IMR-90 (cell line): Measurements from ENCODE around the gene CUL1. TPM values are rescaled to one million over a fixed set of nuclear protein-coding genes. Genes with fewer than 3 reads are reported as not detected.

ENCODE experiments used
- ATAC-seq: fragments of 200-7000 bp; cut with Tn5 transposase; 2 replicates; pipeline ENCODE4 v1.9.1; 2020; ENCODE audit warnings: low read depth, mild to moderate bottlenecking, moderate library complexity
- BruUV-seq: library from RNA; stranded (reverse); fragments of 400-500 nt; replicated peaks from 2 replicates; lab custom pipeline; 2021; lab: Mats Ljungman, UMichigan
- CTCF ChIA-PET: fragments of 300-600 bp; formaldehyde crosslinking; extraction: SDS; loops from one replicate; lab custom pipeline; 2021; ENCODE audit warnings: antibody characterized with exemption; lab: Yijun Ruan, JAX
- POLR2A ChIA-PET: fragments of 300-600 bp; sonication (Branson Sonifier 250); formaldehyde crosslinking; loops from one replicate; lab custom pipeline; 2022; ENCODE audit warnings: antibody characterized with exemption; ENCODE audit not compliant: unreplicated experiment; lab: Charles Lee
- DNase-seq: peaks from one replicate; pipeline ENCODE4 v3.0.0; 2013
- H2AFZ ChIP-seq: replicated peaks from 2 replicates; pipeline ENCODE3; 2013; ENCODE audit warnings: low read length, mild to moderate bottlenecking; ENCODE audit not compliant: poor library complexity
- H2AK5ac ChIP-seq: 2 replicates; pipeline ENCODE4 v1.6.1; 2013; ENCODE audit warnings: low read depth, low read length, inconsistent platforms
- H2AK9ac ChIP-seq: replicated peaks from 2 replicates; pipeline ENCODE3; 2013; ENCODE audit warnings: mild to moderate bottlenecking, low read depth, low read length, moderate library complexity; ENCODE audit not compliant: poor library complexity
- H2BK120ac ChIP-seq: 2 replicates; pipeline ENCODE4 v1.6.1; 2013; ENCODE audit warnings: low read depth, low read length, inconsistent platforms
- H2BK15ac ChIP-seq: 3 replicates; pipeline ENCODE4 v1.6.1; 2013; ENCODE audit warnings: low read depth, low read length, inconsistent platforms
- H2BK20ac ChIP-seq: 2 replicates; pipeline ENCODE4 v1.6.1; 2013; ENCODE audit warnings: low read depth, mild to moderate bottlenecking, inconsistent platforms, low read length, moderate library complexity
- H2BK5ac ChIP-seq: 2 replicates; pipeline ENCODE4 v1.6.1; 2013; ENCODE audit warnings: mild to moderate bottlenecking, low read depth, low read length, inconsistent platforms; ENCODE audit not compliant: poor library complexity, severe bottlenecking
- H3K14ac ChIP-seq: replicated peaks from 2 replicates; pipeline ENCODE4 v1.6.1; 2013; ENCODE audit warnings: low read depth, low read length, inconsistent platforms
- H3K18ac ChIP-seq: 2 replicates; pipeline ENCODE4 v1.6.1; 2013; ENCODE audit warnings: low read depth, low read length, control low read depth
- H3K23ac ChIP-seq: 2 replicates; pipeline ENCODE4 v1.6.1; 2013; ENCODE audit warnings: low read depth, low read length, inconsistent platforms
- H3K27ac ChIP-seq: 2 replicates; pipeline ENCODE4 v1.5.1; 2013; ENCODE audit warnings: mild to moderate bottlenecking, control low read depth, low read length; ENCODE audit not compliant: insufficient read depth
- H3K27me3 ChIP-seq: 2 replicates; pipeline ENCODE4 v1.6.1; 2013; ENCODE audit warnings: low read length; ENCODE audit not compliant: control insufficient read depth, insufficient read depth
- H3K36me3 ChIP-seq: 2 replicates; pipeline ENCODE4 v1.6.1; 2013; ENCODE audit warnings: low read length, mixed read lengths; ENCODE audit not compliant: control insufficient read depth, insufficient read depth
- H3K4ac ChIP-seq: 2 replicates; pipeline ENCODE4 v1.6.1; 2013; ENCODE audit warnings: low read depth, low read length, inconsistent platforms
- H3K4me1 ChIP-seq: 2 replicates; pipeline ENCODE4 v1.6.1; 2013; ENCODE audit warnings: low read length, mixed read lengths; ENCODE audit not compliant: control insufficient read depth, insufficient read depth
- H3K4me2 ChIP-seq: 2 replicates; pipeline ENCODE4 v1.6.1; 2013; ENCODE audit warnings: low read depth, mild to moderate bottlenecking, control low read depth, low read length, moderate library complexity
- H3K4me3 ChIP-seq: 2 replicates; pipeline ENCODE4 v1.5.1; 2013; ENCODE audit warnings: low read depth, mild to moderate bottlenecking, control low read depth, low read length, moderate library complexity; ENCODE audit not compliant: insufficient read depth
- H3K56ac ChIP-seq: 2 replicates; pipeline ENCODE4 v1.6.1; 2013; ENCODE audit warnings: low read length, inconsistent platforms; ENCODE audit not compliant: insufficient read depth; ENCODE audit errors: extremely low read depth
- H3K79me1 ChIP-seq, 2 experiments: 2 replicates each; pipeline ENCODE4 v1.6.1; 2013; ENCODE audit warnings: low read length in 2 of 2, inconsistent platforms in 1 of 2, low read depth in 1 of 2
- H3K9ac ChIP-seq: 2 replicates; pipeline ENCODE4 v1.6.1; 2013; ENCODE audit warnings: low read depth, low read length, control low read depth
- H3K9me1 ChIP-seq: 2 replicates; pipeline ENCODE4 v1.6.1; 2013; ENCODE audit warnings: low read length, inconsistent platforms; ENCODE audit not compliant: insufficient read depth
- H3K9me3 ChIP-seq: 2 replicates; pipeline ENCODE4 v1.6.1; 2013; ENCODE audit warnings: low read length; ENCODE audit not compliant: control insufficient read depth, insufficient read depth
- H4K20me1 ChIP-seq: 2 replicates; pipeline ENCODE4 v1.6.1; 2013; ENCODE audit warnings: low read length, inconsistent platforms; ENCODE audit not compliant: insufficient read depth
- H4K5ac ChIP-seq: 2 replicates; pipeline ENCODE4 v1.6.1; 2013; ENCODE audit warnings: mild to moderate bottlenecking, low read depth, low read length, control low read depth
- H4K8ac ChIP-seq, 2 experiments: 2 replicates each; pipeline ENCODE4 v1.6.1; 2013; ENCODE audit warnings: low read depth in 2 of 2, low read length in 2 of 2, control low read depth in 1 of 2, inconsistent platforms in 1 of 2
- H4K91ac ChIP-seq: 2 replicates; pipeline ENCODE4 v1.6.1; 2013; ENCODE audit warnings: low read depth, low read length, inconsistent platforms; ENCODE audit not compliant: insufficient read depth
- BHLHE40 ChIP-seq: fragments of 150-350 bp; IDR thresholded peaks from 2 replicates; pipeline ENCODE4 v1.6.1; 2016; ENCODE audit warnings: mild to moderate bottlenecking, low read depth, low read length
- MAFK ChIP-seq: IDR thresholded peaks from 2 replicates; pipeline ENCODE4 v1.6.1; 2012; ENCODE audit warnings: low read depth, low read length, improper control_type of control experiment
- MXI1 ChIP-seq: IDR thresholded peaks from 2 replicates; pipeline ENCODE4 v1.6.1; 2012; ENCODE audit warnings: low read depth, mild to moderate bottlenecking, low read length, moderate library complexity, borderline replicate concordance
- POLR2A ChIP-seq: IDR thresholded peaks from 2 replicates; pipeline ENCODE4 v1.6.1; 2012; ENCODE audit warnings: mild to moderate bottlenecking, low read depth, low read length
- RAD21 ChIP-seq: IDR thresholded peaks from 2 replicates; pipeline ENCODE4 v1.6.1; 2012; ENCODE audit warnings: low read length, improper control_type of control experiment
- RCOR1 ChIP-seq: IDR thresholded peaks from 2 replicates; pipeline ENCODE4 v1.6.1; 2012; ENCODE audit warnings: mild to moderate bottlenecking, low read length, improper control_type of control experiment; ENCODE audit not compliant: insufficient replicate concordance
- WGBS, 2 experiments: methylation state at CpG; one replicate each; pipeline versions ENCODE4 v1.1.5 to v1.1.7; 2013; ENCODE audit warnings: missing lambda C conversion rate in 2 of 2; ENCODE audit not compliant: insufficient read length in 1 of 2; ENCODE audit errors: extremely low coverage in 2 of 2; 5-methylcytosine and 5-hydroxymethylcytosine counted together
- dilution Hi-C: fragments of 300-500 bp; cut with HindIII; formaldehyde crosslinking; loops from one replicate; pipeline ENCODE4 v1.14.3; 2018; ENCODE audit warnings: low sequenced_read_pairs; ENCODE audit not compliant: unreplicated experiment
- in situ Hi-C: fragments of 300-500 bp; cut with MboI; formaldehyde crosslinking; loops from 3 replicates; pipeline ENCODE4 v1.14.3; 2019; ENCODE audit warnings: low sequenced_read_pairs, inconsistent platforms, mixed read lengths
- intact Hi-C: fragments of 100-400 bp; cut with micrococcal nuclease; formaldehyde crosslinking; loops from 2 replicates; pipeline ENCODE4 v1.10.0; 2022
- polyA plus RNA-seq, 3 experiments: library from polyadenylated mRNA; depleted of rRNA; stranded (reverse); fragments of >200 nt; gene quantifications; 2 replicates each; pipeline ENCODE4 v1.2.3, GENCODE V29; 2012; ENCODE audit warnings: low replicate concordance in 1 of 3
- total RNA-seq: library from RNA; depleted of rRNA; stranded (reverse); fragments of >200 nt; gene quantifications from 2 replicates; pipeline ENCODE4 v1.2.3, GENCODE V29; 2012
- TF ChIP-seq, protein P1 (sequence below): fragments of 150-350 bp; IDR thresholded peaks from 2 replicates; pipeline ENCODE4 v1.6.1; 2017; ENCODE audit warnings: mild to moderate bottlenecking, antibody characterized with exemption, low read length, low read depth

Gene CUL1
- total and polyA plus RNA-seq, 2 of the 4 experiments (the other 2 are of a cell fraction), result 44.0 to 46.2 TPM

GRCh38 chr7:148711191-148712102, 12.7 kb downstream of the CUL1 start:
- Histone ChIP-seq H3K79me1 (peaks cover 12 to 50% of the 10 kb centered on the region in 2 experiments; a peak in 3 of 4 replicates), H4K8ac (no peak overlapping the region), H3K9me3 (no peaks in the 10 kb centered on the region), H4K20me1 (peaks cover 86% of the 10 kb centered on the region), H4K91ac (no peak overlapping the region), H3K4me3 (no peak overlapping the region), H4K5ac (no peak overlapping the region), H3K56ac (no peak overlapping the region), H3K23ac (no peak overlapping the region), H3K9ac (no peak overlapping the region), H3K4me2 (no peak overlapping the region), H3K4me1 (peaks cover 6% of the 10 kb centered on the region), H2AFZ (no peak overlapping the region), H2BK5ac (no peak overlapping the region), H3K36me3 (no peaks in the 10 kb centered on the region; the same call in 1 of the 2 replicates), H2AK9ac (no peak overlapping the region), H3K18ac (no peak overlapping the region), H2AK5ac (no peak overlapping the region), H3K27ac (no peak overlapping the region), H2BK20ac (no peak overlapping the region), H3K14ac (no peak overlapping the region), H3K4ac (no peak overlapping the region), H2BK120ac (no peak overlapping the region), H3K27me3 (no peaks in the 10 kb centered on the region), H2BK15ac (no peak overlapping the region), H3K9me1 (peaks cover 21% of the 10 kb centered on the region)
- no TSS peak for BruUV-seq
- in situ Hi-C loops (no loop called here), intact Hi-C loops (no loop called here), dilution Hi-C loops (no loop called here)
- TF ChIP-seq BHLHE40 (no peak), RAD21 (no peak), MAFK (no peak), POLR2A (no peak), RCOR1 (no peak), MXI1 (no peak)
- TF ChIP-seq, protein P1, sequence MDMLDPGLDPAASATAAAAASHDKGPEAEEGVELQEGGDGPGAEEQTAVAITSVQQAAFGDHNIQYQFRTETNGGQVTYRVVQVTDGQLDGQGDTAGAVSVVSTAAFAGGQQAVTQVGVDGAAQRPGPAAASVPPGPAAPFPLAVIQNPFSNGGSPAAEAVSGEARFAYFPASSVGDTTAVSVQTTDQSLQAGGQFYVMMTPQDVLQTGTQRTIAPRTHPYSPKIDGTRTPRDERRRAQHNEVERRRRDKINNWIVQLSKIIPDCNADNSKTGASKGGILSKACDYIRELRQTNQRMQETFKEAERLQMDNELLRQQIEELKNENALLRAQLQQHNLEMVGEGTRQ, result no peak
- WGBS, 2 experiments, result 88% methylated on average over 3 of the region's 16 CpGs; no CpG with 5 or more reads in 1 of the 2 experiments
- DNase-seq (no peak), ATAC-seq (no peak)
- ChIA-PET POLR2A (no interaction called here), CTCF (no interaction called here)
